ENCODE measurements around the gene AUTS2.

- TF ChIP-seq SP1 (IDR thresholded peaks at IDR 0.05; ENCODE audit: low read depth, low read length) (no peak), EP300 (IDR thresholded peaks at IDR 0.05; ENCODE audit: borderline replicate concordance in 1 of 2, low read depth in 2 of 2, low read length in 2 of 2) (no peak), TBP (IDR thresholded peaks at IDR 0.05; ENCODE audit: low read depth, low read length) (no peak), CTCF (IDR thresholded peaks at IDR 0.05; ENCODE audit: control extremely low read depth in 1 of 3, insufficient read depth in 1 of 3, low read depth in 1 of 3, low read length in 3 of 3) (no peak), POLR2A (IDR thresholded peaks at IDR 0.05; ENCODE audit: control extremely low read depth in 1 of 2, low read depth in 2 of 2, low read length in 2 of 2) (no peak), TEAD4 (IDR thresholded peaks at IDR 0.05; ENCODE audit: low read depth, low read length) (no peak)
Measured at GRCh38 chr7:70380421-70381015, 782.2 kb downstream of the AUTS2 start.
